OCI-LY1 (cell line): Measurements from ENCODE around the gene PRCP.

Source experiments
- CTCF ChIP-seq: fragments of 200-600 bp; sonication (generic), shearing (Covaris generic); IDR thresholded peaks from 2 replicates; pipeline ENCODE4 v1.5.1; 2017; ENCODE audit warnings: mild to moderate bottlenecking, antibody characterized with exemption, low read length, moderate library complexity, mixed read lengths
- EZH2 ChIP-seq: fragments of 200-600 bp; sonication (generic), shearing (Covaris generic); IDR thresholded peaks from 2 replicates; pipeline ENCODE4 v1.8.0; 2017; ENCODE audit warnings: borderline replicate concordance, mixed run types, mild to moderate bottlenecking, antibody characterized with exemption, low read length, moderate library complexity, mixed read lengths

GRCh38 chr11:82930229-82930628, 30.0 kb upstream of the PRCP start:
- no peak for TF ChIP-seq CTCF
- no peak for TF ChIP-seq EZH2
